GM23338 (cell line): ENCODE measurements around the gene CORO7. TPM values are rescaled to one million over a fixed set of nuclear protein-coding genes. Genes with fewer than 3 reads are reported as not detected.

Source experiments
- ATAC-seq: fragments of 200-7000 bp; cut with Tn5 transposase; 3 replicates; pipeline ENCODE4 v1.9.1; 2020
- DNase-seq: peaks from one replicate; pipeline ENCODE4 v3.0.0-alpha.2; 2015; ENCODE audit warnings: low spot score
- H2AFZ ChIP-seq: fragments of 200-600 bp; sonication (generic); 2 replicates; pipeline ENCODE4 v1.8.0; 2016; ENCODE audit warnings: antibody characterized with exemption, mild to moderate bottlenecking, moderate library complexity
- H3F3A ChIP-seq: fragments of 200-600 bp; sonication (generic); replicated peaks from 2 replicates; pipeline ENCODE4 v1.8.0; 2017; ENCODE audit warnings: antibody characterized with exemption, mixed run types, low read depth
- H3K27ac ChIP-seq: fragments of 200-600 bp; sonication (generic); 2 replicates; pipeline ENCODE4 v1.6.1; 2016; ENCODE audit warnings: low read depth
- H3K27me3 ChIP-seq: fragments of 200-600 bp; sonication (generic); 2 replicates; pipeline ENCODE4 v1.8.0; 2016; ENCODE audit warnings: mild to moderate bottlenecking, mixed run types, moderate library complexity; ENCODE audit not compliant: insufficient read depth
- H3K36me3 ChIP-seq: fragments of 200-600 bp; sonication (generic); 2 replicates; pipeline ENCODE4 v1.8.0; 2016; ENCODE audit warnings: mild to moderate bottlenecking; ENCODE audit not compliant: insufficient read depth
- H3K4me1 ChIP-seq: fragments of 200-600 bp; sonication (generic); 2 replicates; pipeline ENCODE4 v1.8.0; 2016; ENCODE audit warnings: mild to moderate bottlenecking, moderate library complexity; ENCODE audit not compliant: insufficient read depth
- H3K4me2 ChIP-seq: fragments of 200-600 bp; sonication (generic); 2 replicates; pipeline ENCODE4 v1.7.1; 2017; ENCODE audit warnings: mixed run types
- H3K4me3 ChIP-seq: fragments of 200-600 bp; sonication (generic); 2 replicates; pipeline ENCODE4 v1.6.1; 2016; ENCODE audit warnings: mixed run types
- H3K79me2 ChIP-seq: fragments of 200-600 bp; sonication (generic); replicated peaks from 2 replicates; pipeline ENCODE4 v1.8.0; 2017; ENCODE audit warnings: mild to moderate bottlenecking; ENCODE audit not compliant: insufficient read depth
- H3K9me2 ChIP-seq: fragments of 200-600 bp; sonication (generic); 2 replicates; pipeline ENCODE4 v1.8.0; 2017; ENCODE audit not compliant: insufficient read depth
- H4K20me1 ChIP-seq: fragments of 200-600 bp; sonication (generic); replicated peaks from 2 replicates; pipeline ENCODE4 v1.8.0; 2017; ENCODE audit warnings: mild to moderate bottlenecking; ENCODE audit not compliant: insufficient read depth
- H3K27ac Mint-ChIP-seq: 2 replicates; pipeline ENCODE4 v1.8.0; 2020; ENCODE audit warnings: inconsistent platforms, mild to moderate bottlenecking, moderate library complexity, mixed read lengths
- H3K27me3 Mint-ChIP-seq: 3 replicates; pipeline ENCODE4 v1.8.0; 2022; ENCODE audit warnings: low read depth, mild to moderate bottlenecking, moderate library complexity, mixed read lengths, inconsistent platforms; ENCODE audit not compliant: insufficient read depth, poor library complexity
- H3K36me3 Mint-ChIP-seq: 3 replicates; pipeline ENCODE4 v1.8.0; 2021; ENCODE audit warnings: low read depth, mild to moderate bottlenecking, inconsistent platforms, moderate library complexity, mixed read lengths
- H3K4me1 Mint-ChIP-seq: 3 replicates; pipeline ENCODE4 v1.8.0; 2020; ENCODE audit warnings: mild to moderate bottlenecking, inconsistent platforms, mixed read lengths
- H3K4me3 Mint-ChIP-seq: 3 replicates; pipeline ENCODE4 v1.8.0; 2021; ENCODE audit warnings: moderate library complexity, mild to moderate bottlenecking, inconsistent platforms, mixed read lengths
- H3K9me3 Mint-ChIP-seq: 3 replicates; pipeline ENCODE4 v1.8.0; 2020; ENCODE audit warnings: moderate library complexity, mild to moderate bottlenecking, inconsistent platforms, mixed read lengths
- polyA plus RNA-seq: library from polyadenylated mRNA; unstranded; fragments of >200 nt; fragmentation: Nextera tagmentation; extraction: Ambion mirVana; gene quantifications from 2 replicates; pipeline ENCODE4 v1.2.1, GENCODE V29; 2016
- total RNA-seq: library from RNA; depleted of rRNA; stranded (reverse); fragments of >200 nt; shearing (Covaris generic); gene quantifications from 2 replicates; pipeline ENCODE4 v1.2.3, GENCODE V29; 2014
- TF ChIP-seq, protein P1 (sequence below): fragments of 250-450 bp; sonication (Bioruptor Pico); IDR thresholded peaks from 2 replicates; pipeline ENCODE4 v1.5.0; 2020; ENCODE audit warnings: mild to moderate bottlenecking, moderate library complexity
- TF ChIP-seq, protein P2 (sequence below): IDR thresholded peaks from one replicate; pipeline ENCODE4 v1.6.1; 2018; ENCODE audit warnings: antibody characterized with exemption; ENCODE audit not compliant: unreplicated experiment

Gene CORO7
- total and polyA plus RNA-seq, 2 experiments from 2014 or later: 14.2 to 46.4 TPM

DNA sequence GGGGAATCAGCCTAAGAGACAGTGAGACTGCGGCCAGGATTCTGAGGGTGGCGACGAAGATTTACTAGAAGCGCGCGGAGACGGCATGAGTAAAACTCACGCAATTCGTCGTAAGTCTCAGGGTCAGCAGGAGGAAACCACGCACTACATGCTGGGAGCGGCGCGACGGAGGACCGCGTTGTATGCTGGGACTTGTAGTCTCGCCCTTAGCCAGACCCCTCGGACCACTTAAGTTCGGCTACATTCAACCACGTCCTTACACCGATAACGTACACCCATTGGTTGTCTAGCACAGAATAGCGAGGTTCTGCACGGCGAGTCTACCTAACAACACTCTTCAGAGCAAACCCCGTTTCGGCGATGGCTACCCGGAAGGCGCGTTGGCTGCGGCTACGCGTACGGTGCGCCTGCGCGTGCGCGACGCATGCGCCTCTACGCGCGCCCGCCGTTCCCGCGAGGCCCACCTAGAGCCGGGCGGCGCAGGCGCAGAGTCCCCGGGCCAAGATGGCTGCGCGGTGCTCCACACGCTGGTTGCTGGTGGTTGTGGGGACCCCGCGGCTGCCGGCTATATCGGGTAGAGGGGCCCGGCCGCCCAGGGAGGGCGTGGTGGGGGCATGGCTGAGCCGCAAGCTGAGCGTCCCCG is 9.1 kb upstream of the CORO7 start, which contains the start of gene DNAJA3 (continued):
- TF ChIP-seq, protein P1, sequence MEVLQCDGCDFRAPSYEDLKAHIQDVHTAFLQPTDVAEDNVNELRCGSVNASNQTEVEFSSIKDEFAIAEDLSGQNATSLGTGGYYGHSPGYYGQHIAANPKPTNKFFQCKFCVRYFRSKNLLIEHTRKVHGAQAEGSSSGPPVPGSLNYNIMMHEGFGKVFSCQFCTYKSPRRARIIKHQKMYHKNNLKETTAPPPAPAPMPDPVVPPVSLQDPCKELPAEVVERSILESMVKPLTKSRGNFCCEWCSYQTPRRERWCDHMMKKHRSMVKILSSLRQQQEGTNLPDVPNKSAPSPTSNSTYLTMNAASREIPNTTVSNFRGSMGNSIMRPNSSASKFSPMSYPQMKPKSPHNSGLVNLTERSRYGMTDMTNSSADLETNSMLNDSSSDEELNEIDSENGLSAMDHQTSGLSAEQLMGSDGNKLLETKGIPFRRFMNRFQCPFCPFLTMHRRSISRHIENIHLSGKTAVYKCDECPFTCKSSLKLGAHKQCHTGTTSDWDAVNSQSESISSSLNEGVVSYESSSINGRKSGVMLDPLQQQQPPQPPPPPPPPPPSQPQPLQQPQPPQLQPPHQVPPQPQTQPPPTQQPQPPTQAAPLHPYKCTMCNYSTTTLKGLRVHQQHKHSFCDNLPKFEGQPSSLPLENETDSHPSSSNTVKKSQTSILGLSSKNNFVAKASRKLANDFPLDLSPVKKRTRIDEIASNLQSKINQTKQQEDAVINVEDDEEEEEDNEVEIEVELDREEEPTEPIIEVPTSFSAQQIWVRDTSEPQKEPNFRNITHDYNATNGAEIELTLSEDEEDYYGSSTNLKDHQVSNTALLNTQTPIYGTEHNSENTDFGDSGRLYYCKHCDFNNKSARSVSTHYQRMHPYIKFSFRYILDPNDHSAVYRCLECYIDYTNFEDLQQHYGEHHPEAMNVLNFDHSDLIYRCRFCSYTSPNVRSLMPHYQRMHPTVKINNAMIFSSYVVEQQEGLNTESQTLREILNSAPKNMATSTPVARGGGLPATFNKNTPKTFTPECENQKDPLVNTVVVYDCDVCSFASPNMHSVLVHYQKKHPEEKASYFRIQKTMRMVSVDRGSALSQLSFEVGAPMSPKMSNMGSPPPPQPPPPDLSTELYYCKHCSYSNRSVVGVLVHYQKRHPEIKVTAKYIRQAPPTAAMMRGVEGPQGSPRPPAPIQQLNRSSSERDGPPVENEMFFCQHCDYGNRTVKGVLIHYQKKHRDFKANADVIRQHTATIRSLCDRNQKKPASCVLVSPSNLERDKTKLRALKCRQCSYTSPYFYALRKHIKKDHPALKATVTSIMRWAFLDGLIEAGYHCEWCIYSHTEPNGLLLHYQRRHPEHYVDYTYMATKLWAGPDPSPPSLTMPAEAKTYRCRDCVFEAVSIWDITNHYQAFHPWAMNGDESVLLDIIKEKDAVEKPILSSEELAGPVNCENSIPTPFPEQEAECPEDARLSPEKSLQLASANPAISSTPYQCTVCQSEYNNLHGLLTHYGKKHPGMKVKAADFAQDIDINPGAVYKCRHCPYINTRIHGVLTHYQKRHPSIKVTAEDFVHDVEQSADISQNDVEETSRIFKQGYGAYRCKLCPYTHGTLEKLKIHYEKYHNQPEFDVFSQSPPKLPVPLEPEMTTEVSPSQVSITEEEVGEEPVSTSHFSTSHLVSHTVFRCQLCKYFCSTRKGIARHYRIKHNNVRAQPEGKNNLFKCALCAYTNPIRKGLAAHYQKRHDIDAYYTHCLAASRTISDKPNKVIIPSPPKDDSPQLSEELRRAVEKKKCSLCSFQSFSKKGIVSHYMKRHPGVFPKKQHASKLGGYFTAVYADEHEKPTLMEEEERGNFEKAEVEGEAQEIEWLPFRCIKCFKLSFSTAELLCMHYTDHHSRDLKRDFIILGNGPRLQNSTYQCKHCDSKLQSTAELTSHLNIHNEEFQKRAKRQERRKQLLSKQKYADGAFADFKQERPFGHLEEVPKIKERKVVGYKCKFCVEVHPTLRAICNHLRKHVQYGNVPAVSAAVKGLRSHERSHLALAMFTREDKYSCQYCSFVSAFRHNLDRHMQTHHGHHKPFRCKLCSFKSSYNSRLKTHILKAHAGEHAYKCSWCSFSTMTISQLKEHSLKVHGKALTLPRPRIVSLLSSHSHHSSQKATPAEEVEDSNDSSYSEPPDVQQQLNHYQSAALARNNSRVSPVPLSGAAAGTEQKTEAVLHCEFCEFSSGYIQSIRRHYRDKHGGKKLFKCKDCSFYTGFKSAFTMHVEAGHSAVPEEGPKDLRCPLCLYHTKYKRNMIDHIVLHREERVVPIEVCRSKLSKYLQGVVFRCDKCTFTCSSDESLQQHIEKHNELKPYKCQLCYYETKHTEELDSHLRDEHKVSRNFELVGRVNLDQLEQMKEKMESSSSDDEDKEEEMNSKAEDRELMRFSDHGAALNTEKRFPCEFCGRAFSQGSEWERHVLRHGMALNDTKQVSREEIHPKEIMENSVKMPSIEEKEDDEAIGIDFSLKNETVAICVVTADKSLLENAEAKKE (CRISPR knock-in tag): no peak
- TF ChIP-seq, protein P2, sequence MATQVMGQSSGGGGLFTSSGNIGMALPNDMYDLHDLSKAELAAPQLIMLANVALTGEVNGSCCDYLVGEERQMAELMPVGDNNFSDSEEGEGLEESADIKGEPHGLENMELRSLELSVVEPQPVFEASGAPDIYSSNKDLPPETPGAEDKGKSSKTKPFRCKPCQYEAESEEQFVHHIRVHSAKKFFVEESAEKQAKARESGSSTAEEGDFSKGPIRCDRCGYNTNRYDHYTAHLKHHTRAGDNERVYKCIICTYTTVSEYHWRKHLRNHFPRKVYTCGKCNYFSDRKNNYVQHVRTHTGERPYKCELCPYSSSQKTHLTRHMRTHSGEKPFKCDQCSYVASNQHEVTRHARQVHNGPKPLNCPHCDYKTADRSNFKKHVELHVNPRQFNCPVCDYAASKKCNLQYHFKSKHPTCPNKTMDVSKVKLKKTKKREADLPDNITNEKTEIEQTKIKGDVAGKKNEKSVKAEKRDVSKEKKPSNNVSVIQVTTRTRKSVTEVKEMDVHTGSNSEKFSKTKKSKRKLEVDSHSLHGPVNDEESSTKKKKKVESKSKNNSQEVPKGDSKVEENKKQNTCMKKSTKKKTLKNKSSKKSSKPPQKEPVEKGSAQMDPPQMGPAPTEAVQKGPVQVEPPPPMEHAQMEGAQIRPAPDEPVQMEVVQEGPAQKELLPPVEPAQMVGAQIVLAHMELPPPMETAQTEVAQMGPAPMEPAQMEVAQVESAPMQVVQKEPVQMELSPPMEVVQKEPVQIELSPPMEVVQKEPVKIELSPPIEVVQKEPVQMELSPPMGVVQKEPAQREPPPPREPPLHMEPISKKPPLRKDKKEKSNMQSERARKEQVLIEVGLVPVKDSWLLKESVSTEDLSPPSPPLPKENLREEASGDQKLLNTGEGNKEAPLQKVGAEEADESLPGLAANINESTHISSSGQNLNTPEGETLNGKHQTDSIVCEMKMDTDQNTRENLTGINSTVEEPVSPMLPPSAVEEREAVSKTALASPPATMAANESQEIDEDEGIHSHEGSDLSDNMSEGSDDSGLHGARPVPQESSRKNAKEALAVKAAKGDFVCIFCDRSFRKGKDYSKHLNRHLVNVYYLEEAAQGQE: no peak

DNA sequence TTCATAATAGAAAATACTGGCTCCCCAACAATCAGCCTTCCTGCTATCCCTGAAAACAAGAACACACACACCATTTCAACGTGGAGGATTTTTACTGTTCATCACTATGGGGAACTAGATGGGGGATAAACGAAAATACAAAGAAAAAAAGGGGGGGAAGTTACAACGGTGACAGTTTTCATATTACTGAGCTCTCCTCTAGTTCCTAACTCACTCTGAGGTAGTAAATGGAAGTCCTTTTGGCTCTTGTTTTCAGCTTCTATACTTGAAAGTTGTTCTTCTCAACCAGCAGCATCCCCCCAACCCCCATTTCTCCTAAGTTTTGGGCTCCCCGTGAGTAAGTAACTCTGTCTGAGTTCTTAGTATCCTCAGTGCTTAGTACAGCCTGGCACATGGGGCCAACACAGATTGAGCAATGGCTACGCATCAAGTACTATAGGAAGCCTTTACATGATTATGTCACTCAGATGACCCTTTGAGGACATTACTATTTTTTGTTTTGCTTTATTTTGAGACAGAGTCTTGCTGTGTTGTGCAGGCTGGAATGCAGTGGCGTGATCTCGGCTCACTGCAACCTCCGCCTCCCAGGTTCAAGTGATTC is 4.2 kb upstream of the CORO7 start:
- H3K79me2 ChIP-seq: no peaks in the 10 kb centered on the region
- no peak overlapping the region for H3K27ac Mint-ChIP-seq
- no peaks in the 10 kb centered on the region; the same call in 2 of the 3 replicates for H3K36me3 Mint-ChIP-seq
- H3F3A ChIP-seq: peaks cover 5% of the 10 kb centered on the region; the same call in 1 of the 2 replicates
- no peak overlapping the region for H2AFZ ChIP-seq
- H4K20me1 ChIP-seq: no peaks in the 10 kb centered on the region
- H3K27me3 Mint-ChIP-seq: peaks cover 12% of the 10 kb centered on the region
- H3K36me3 ChIP-seq: no peaks in the 10 kb centered on the region
- H3K4me3 ChIP-seq: no peak overlapping the region
- no peaks in the 10 kb centered on the region for H3K9me2 ChIP-seq
- no peak overlapping the region for H3K27ac ChIP-seq
- H3K4me3 Mint-ChIP-seq: no peak overlapping the region
- no peaks in the 10 kb centered on the region for H3K27me3 ChIP-seq
- no peak for ATAC-seq
- no peak overlapping the region for H3K4me2 ChIP-seq
- no peak for DNase-seq
- peaks cover 4% of the 10 kb centered on the region for H3K4me1 ChIP-seq
- H3K4me1 Mint-ChIP-seq: peaks cover 7% of the 10 kb centered on the region; the same call in 2 of the 3 replicates
- H3K9me3 Mint-ChIP-seq: no peaks in the 10 kb centered on the region
- TF ChIP-seq, protein P1 (CRISPR knock-in tag): no peak
